ENCODE measurements around the gene TNFAIP1.

DNA sequence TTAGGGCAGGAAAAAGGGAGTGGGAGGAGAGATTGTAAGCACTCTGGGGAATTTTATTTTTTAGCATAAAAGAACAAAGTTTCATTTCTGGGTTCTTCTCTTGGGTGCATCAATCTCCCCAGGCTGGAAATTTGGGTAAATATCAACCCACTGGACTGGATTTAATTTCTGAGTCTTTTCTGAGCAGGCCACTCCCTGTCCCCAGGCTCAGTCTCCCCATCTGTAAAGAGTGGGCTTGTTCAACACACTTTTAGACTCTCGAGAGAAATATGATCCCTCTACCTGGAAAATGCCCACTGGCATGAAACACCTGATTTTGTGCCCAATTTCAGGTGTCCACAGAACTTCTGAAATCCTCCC lies 35.2 kb downstream of the TNFAIP1 start:
- TF ChIP-seq CTCF (IDR thresholded peaks at IDR 0.05; ENCODE audit: low read depth, low read length) (no peak), EZH2phosphoT487 (IDR thresholded peaks at IDR 0.05; ENCODE audit: low read depth) (no peak)

All from OCI-LY3 (cell line).